ENCODE measurements around the gene ATG12.
"Not testable (repeated sequence)": the region's sequence is repeated elsewhere in the genome, so short reads cannot be mapped to it uniquely, and the experiment has no call there.

ATG12 gene

DNA sequence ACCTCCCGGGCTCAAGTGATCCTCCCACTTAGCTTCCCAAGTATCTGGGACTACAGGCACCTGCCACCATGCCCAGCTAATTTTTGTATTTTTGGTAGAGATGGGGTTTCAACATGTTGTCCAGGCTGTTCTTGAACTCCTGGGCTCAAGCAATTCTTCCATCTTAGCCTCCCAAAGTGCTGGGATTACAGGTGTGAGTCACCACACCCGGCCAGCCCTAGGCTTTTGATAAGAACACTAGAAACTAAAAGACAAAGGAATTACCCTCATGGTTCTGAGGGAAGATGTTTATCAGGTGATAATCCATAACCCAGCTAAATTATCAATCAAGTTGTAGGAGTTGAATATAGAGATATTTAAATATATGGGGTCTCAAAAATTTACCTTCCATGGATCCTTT is 33.3 kb downstream of the ATG12 start:
- DNase-seq (ENCODE audit: low read depth in 4 of 4, low spot score in 1 of 4) = not testable (repeated sequence)

DNA sequence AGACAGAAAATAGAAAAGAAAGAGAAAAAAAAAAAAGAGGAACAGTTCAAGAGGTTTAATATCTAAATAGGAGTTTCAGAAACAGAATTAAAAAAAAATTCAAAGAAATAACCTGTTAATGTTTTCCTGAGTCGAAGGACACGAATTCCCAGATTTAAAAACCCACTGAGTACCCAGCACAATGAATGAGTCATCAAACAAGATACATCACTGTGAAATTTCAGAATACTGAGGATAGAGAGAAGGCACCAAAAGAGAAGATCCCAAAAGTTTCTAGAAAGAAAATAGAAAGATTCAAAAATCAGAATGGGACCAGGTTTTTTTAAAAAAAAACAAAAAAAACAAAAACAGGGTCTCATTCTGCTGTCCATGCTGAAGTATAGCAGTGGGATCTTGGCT is 33.7 kb downstream of the ATG12 start:
- DNase-seq (ENCODE audit: low read depth in 4 of 4, low spot score in 1 of 4) = no peak

DNA sequence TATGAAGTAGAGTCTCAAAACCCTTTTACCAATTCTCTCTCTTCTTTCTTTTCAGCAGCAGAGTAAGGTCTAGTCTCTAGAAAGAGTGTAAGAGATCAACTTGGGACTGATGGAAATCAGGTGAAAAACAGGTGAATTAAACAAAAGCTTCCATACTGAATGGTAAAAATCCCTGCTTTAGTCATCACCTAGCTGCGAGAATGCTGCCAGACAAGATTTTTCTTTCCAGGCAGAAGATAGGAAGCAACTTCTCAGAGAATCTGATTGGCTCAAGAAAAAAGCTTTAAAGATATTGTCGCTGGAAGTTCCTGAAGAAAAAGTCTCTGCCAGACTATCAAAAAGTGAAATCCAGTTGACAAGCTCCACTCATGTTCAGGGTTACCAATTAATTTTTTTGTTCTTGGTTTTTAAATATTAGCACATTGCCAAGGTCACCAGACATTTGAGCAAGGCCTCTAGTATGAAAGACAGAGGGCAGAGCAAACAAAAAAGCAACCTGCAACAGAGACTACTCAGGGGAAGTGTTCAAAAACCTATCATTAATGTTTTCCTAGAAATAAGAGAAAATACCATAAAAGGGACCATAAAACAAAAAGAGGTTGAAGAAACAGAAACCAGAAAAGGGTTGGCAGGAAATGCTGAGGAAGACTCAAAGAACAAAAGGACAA is 34.2 kb downstream of the ATG12 start:
- DNase-seq (ENCODE audit: low read depth in 4 of 4, low spot score in 1 of 4) = no peak

DNA sequence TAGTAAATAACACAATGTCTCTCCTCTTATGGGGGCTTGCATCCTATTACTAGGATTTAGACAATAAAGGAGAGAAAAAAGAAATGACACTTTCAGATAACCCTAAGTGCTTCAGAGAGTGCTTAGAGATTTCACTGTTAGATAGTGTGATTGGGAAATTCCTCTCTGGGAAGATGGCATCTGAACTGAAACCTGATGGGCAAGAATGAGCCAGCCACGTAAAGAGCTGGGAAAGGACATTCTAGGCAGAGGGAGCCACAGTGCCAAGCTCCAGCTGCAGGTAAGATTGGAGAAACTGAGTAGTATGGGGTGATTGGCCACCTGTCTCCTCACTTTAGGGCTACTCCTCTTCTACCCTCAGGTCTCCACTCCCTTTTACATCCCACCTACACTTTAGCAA is 39.4 kb downstream of the ATG12 start:
- DNase-seq (ENCODE audit: low read depth in 4 of 4, low spot score in 1 of 4) = no peak

DNA sequence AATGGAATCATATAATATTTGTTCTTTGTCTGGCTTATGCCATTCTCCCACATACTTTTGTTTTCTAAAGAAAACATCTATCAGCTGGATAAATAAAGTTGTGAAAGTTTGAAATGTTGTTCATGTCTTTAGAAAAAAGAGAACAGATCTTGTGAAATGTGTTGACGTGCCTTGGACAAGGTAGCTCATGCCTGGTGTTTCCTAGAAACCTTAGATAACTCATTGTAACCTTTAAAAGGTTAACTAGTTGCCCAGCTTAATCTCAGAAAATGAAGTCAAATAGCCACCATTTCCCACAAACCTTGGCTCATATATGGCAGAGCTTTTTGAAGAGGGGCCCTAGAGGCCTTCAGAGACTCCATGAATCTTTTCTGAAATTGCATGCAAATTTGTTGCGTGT is 40.2 kb downstream of the ATG12 start:
- no peak for DNase-seq (ENCODE audit: low read depth in 4 of 4, low spot score in 1 of 4)

DNA sequence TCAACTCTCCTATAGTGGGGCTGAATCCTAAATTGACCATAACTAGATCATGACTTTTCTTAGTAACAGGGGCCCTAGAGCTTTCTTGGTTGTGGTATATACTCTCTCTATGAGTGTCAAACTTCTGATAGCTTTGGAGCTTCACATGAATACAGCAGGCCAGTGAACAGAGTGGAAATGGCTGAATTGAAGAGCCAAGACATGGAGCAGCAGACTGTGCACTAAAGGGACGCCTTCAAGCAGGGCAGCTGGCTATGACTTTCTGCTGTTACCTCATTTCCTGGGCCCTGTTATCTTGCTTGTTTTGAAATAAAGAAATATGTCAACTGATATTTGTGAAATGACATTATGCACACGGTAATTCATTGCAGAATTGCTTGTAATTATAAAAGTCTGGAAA is 41.3 kb downstream of the ATG12 start:
- DNase-seq (ENCODE audit: low read depth in 4 of 4, low spot score in 1 of 4) = no peak

DNA sequence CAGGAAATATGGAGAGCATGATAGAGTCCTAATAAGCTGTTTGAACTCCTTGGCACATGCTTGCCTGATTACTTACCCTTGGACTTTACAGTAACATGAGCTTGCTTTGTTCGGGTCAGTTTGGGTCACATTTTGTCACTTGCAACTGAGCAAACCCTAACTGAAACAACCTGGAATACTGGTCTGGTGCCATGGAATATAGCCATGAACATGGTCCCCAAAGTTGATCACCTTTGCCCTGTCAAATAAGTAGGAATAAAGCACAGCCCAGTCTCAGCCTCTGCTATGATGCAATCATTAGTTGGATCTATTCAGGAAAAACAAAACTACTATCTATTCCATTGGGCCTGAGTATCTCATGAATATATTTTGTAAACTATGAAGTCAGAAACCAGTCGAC is 43.1 kb downstream of the ATG12 start:
- no peak for DNase-seq (ENCODE audit: low read depth in 4 of 4, low spot score in 1 of 4)

DNA sequence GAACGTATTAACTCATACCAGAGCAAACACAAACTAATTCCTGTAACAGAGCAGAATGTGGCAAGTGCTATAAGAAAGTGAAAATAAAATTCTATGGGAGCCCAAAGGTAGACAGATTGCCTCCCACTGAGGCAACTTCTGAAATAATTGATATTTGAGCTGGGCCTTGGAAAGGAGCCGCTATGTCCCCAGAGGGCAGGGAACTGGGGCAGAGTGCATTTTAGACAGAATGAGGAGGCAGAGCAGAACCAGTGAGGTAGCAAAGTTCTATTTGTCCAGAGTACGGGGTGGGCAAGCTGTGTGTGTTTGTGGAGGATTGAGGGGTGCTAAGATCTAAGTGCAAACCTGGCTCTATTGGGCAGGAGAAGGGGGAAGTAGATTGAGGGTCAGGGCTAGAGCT is 44.7 kb downstream of the ATG12 start:
- DNase-seq (ENCODE audit: low read depth in 4 of 4, low spot score in 1 of 4) = no peak

DNA sequence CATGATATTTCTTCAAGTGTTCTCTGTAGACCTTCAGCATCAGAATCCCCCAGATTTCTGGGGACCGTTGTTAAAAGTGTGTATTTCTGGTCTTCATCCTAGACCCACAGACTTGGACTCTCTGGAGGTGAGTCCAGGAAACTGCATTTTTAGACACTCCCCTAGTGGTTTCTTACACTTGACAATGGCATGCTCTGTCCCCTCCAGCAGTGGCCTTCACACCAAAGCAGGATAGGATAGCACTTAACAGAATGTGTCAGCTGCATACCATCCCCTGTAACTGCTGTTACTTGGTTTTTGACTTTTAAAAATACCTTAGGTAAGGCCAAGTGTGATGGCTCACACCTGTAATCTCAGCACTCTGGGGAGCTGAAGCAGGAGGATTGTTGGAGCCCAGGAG is 45.7 kb downstream of the ATG12 start:
- DNase-seq (ENCODE audit: low read depth in 4 of 4, low spot score in 1 of 4) = no peak

DNA sequence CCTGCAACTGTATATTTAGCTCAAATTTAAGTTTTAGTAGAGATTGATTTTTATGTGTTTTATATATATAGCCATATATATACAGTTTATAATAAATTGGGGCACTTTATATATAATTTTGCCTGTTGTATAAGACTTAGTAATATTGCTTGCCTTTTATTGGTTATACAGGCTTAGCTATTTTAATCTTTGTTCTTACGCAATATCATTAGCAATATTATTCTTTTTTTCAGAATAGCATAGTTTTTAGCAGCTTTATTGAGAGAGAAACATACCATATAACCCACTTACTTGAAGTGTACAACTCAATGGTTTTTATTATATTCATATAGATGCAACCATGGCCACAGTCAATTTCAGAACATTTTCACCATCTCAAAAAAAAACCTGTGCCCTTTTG is 52.9 kb downstream of the ATG12 start:
- DNase-seq (ENCODE audit: low read depth in 4 of 4, low spot score in 1 of 4) = no peak

DNA sequence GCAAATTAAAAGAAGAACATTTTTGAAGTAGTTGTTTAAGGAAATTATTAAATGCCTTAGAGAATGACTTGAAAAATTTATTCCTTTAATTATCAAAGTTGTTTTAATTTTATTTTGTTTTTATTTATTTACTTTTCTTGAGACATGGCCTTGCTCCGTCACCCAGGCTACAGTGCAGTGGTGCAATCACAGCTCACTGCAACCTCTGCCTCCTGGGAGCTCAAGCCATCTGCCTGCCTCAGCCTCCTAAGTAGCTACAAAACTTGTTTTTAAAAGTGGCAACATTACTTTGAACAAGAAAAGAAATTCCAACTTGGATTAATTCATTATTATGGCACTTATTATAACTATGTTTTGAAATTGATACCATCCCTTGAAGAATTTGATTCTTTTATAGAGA is 53.9 kb downstream of the ATG12 start:
- DNase-seq (ENCODE audit: low read depth in 4 of 4, low spot score in 1 of 4) = no peak

DNA sequence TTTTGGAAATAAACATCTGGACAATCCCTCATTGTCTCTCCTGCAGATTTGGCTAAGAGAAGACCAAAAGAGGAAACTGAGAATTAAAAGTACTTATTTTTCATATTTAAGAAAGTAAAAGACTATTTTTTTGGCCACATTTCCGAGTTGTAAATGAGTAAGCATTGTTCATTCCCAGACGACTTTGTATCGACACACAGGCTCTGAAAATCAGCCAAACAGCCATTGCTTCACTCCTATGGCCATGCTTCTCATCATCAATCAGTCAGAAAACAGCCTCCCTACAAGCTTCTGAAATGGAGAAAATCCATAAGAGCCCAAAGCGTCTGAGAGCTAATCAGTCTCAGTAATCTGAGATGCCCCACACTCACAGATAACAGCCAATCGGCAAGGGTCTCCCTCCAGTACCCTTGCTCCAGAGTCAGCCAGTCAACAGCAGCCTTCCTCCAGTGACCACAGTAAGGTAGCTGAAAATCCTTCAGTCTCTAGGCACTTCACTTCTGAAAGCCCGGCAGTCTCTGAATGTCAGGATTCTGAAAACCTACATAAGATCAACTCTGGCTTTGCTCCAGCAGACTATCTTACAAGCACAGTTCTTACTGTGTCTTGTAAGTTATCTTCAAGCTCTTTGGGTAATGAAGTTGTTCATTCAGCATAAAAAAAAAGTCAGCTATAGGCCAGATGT is 55.8 kb downstream of the ATG12 start:
- DNase-seq (ENCODE audit: low read depth in 4 of 4, low spot score in 1 of 4) = no peak

DNA sequence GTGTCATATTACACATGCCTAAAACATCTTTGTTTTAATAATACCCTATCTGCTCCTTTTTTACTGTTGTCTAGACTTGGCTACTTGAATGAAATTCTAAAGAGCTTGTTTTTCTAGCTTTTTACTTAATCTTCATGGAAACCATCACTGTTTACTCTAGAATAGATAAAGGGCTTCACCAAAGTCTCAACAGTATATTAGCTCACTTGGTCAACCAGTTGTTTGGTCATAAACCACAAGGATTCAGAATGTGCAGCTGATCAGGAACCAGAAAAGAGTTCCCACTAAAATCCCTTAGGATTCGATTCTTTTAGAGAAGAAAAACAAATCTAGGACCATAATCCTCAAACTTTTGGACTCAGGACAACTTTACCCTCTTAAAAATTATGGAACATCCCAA is 62.9 kb downstream of the ATG12 start:
- no peak for DNase-seq (ENCODE audit: low read depth in 4 of 4, low spot score in 1 of 4)
